Caki2 (cell line): ENCODE data around the gene DHRS2. TPM values are rescaled to one million over a fixed set of nuclear protein-coding genes. Genes with fewer than 3 reads are reported as not detected.

Experiments used
- DNase-seq: peaks from one replicate; pipeline ENCODE4 v3.0.0-alpha.2; 2015; ENCODE audit warnings: low read depth
- in situ Hi-C: cut with HindIII; loops from 2 replicates; pipeline ENCODE4 v1.10.0; 2016; ENCODE audit warnings: low sequenced_read_pairs, low pct_unique_long_range_greater_than_20kb, mixed read lengths
- total RNA-seq: library from RNA; depleted of rRNA; stranded (reverse); fragments of >200 nt; shearing (Covaris generic); gene quantifications from 2 replicates; pipeline ENCODE4 v1.2.3, GENCODE V29; 2014; ENCODE audit warnings: low replicate concordance

The DHRS2 gene
- total RNA-seq, 1 experiment from 2014 or later: 0.30 TPM

DNA sequence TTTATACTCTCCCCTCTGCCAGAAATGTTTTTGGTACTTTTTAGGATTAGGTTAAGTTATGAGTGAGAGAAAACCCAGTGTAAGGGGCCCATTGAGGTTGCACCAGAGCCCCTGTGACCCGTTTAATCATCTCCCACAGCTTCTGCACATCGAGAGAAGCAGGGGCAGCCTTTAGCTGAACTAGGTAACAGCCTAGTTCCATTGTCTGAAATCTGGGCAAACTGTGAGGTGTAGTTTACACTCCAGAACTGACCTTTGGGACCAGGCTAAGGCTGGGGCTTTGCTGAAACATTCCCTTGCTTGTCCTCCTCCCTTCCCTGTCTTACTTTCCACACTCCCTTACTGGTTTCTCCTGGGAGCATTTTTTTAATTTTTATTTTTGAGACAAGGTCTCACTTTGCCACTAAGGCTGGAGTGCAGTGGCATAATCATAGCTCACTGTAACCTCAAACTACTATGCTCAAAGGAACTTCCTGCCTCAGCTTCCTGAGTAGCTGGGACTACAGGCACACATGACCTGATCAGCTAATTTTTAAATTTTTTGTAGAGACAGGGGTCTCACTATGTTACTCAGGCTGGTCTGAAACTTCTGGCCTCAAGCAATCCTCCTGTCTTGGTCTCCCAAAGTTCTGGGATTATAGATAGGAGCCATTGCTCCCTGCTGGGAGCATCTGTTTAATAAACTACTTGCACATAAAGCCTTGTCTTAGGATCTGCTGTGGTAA lies 25.9 kb upstream of the DHRS2 start:
- DNase-seq: no peak
- in situ Hi-C loops: no loop called here

DNA sequence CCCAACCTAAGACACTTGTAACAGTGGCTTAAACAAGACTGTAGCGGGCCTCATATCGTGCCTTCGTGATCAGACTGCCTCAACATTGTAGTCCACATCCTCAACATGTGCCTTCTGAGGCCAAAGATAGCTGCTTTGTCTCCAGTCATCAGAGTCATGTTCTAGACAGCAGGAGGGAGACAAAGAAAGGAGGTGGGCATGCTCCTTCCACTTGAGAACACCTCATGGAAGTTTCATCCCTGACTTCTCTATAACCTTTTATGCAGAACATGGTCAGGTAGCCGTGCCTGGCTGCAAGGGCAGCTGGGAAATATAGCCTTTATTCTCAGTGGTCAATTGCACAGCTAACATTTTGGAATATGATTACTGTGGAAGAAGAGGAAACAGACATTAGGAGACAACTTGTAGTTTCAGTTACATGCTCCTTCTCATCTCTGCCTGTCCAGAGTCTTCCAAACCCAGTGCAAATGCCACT lies 25.3 kb upstream of the DHRS2 start:
- in situ Hi-C loops: no loop called here
- no peak for DNase-seq

DNA sequence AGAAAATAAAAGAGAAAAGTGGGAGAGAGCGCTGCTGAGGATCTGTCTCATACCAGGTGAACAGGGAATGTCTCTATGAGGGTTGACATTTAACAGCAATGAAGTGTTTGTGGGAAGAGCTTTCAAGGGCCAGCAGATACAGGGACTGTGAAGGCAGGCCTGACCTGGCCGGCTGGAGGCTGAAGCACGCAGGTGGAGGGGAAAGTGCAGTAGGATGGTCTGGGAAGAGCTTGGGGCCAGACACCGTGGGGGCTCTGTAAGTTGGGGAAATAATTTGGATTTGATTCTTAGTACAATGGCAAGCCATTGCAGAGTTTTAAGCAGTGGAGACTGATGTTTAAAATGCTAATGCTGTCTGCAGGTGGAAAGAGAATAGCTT lies 23.8 kb upstream of the DHRS2 start:
- in situ Hi-C loops: no loop called here
- DNase-seq: no peak

DNA sequence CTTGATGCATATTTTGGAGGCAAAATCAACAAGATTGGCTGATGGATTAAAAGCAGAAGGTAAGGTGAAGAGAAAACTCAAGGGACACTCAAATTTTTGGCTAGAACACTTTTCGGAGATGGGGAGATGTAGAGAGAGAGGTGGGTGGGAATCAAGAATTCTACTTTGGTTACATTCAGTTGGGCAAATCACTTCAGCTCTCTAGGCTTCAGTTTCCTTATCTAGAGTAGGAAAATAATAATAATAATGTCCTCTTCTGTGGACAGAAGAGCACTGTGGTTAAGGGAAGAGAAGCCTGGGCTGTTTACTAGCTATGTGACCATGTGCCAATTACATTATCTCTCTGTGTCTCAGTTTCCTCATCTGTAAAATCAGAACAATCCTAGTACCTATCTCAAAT lies 23.4 kb upstream of the DHRS2 start:
- in situ Hi-C loops: no loop called here

DNA sequence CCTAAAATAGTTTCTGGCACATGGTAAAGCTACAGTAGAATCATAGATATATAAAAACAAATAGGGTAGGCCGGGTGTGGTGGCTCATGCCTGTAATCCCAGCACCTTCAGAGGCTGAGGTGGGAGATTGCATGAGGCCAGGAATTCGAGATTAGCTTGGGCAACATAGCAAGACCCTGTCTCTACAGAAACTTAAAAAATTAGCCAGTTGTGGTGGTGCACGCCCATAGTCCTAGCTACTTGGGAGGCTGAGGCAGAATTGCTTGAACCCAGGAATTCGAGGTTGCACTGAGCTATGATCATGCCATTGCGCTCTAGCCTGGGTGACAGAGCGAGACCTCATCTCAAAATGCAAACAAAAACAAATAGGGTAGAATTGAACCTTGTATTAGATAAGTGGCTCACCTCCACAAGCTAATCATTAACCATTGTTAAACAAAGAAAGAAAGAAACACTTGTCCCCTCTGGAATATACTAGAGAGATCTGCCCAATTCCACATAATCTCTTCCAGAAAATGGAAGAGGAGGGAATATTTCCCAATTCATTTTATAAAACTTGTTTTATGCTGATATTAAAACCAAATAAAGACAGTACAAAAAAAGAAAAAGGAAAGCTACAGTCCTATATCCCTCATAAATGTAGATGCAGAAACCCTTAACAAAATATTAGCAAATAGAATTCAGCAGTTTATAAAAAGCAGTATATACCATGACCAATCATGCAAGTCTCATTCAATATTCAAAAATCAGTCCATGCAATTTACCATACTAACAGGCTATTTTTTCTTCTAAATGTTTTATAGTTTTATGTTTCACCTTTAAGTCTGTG lies 22.7 kb upstream of the DHRS2 start:
- in situ Hi-C loops: no loop called here
- DNase-seq: no peak

More for the DNA sequence above, 23.4 kb upstream of the DHRS2 start:
- no peak for DNase-seq

DNA sequence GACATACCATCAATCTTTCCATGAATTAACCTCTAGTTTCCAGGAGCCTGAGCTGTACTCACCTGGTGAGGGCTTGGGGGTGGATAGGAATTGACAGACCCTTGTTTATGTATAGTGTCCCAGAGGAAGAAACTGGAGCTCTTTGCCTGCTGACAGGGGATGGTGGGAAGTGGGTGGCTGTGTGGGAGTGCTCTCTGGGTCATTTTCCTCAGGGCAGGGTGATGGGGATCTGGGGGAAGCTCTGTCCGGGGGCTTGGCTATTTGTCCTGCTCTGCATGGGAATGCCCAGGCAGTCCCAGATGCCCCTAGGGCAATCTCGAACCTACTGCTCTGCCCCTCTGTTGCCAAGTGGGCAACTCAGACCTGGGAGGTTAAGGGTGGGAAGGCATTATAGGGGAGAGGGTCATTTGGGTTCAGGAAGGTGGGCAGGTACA lies 21.8 kb upstream of the DHRS2 start:
- no peak for DNase-seq
- in situ Hi-C loops: no loop called here

DNA sequence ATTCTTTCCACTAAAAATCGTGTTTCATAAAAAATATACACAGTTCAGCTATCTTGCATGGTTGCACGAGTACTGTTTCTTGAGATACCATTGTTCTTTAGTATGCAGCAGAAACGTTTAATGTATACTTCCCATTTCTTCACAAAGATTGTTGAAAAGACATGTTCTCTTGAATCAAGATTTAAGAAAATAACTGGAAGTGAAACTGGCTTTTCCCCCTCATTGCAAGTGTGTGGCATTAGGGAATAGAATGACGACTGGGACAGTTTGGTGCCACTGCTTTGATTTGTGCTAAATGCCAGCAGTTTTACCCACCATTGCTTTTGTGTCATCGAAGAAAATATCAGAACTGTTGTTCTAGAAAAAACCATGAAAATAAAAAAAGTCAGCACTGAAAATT lies 20.3 kb upstream of the DHRS2 start:
- no peak for DNase-seq
- in situ Hi-C loops: no loop called here

DNA sequence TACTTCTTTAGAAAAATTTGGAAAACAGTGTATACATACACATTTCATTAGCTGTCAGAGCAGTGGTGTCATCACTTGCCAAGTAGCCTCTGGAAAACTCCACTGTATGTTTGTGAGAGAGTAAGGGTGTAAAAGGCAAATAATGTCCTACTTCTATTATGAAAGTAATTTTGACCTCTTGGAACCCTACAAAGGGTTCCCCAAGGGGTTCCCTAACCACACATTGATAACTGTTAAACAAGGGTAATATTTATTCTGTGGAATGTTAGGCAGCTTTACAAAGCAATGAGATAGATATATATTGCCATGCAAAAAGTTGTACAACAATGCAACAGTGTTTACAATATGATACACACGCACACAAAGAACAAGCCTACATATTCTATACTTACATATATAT lies 18.6 kb upstream of the DHRS2 start:
- in situ Hi-C loops: no loop called here
- DNase-seq: no peak

DNA sequence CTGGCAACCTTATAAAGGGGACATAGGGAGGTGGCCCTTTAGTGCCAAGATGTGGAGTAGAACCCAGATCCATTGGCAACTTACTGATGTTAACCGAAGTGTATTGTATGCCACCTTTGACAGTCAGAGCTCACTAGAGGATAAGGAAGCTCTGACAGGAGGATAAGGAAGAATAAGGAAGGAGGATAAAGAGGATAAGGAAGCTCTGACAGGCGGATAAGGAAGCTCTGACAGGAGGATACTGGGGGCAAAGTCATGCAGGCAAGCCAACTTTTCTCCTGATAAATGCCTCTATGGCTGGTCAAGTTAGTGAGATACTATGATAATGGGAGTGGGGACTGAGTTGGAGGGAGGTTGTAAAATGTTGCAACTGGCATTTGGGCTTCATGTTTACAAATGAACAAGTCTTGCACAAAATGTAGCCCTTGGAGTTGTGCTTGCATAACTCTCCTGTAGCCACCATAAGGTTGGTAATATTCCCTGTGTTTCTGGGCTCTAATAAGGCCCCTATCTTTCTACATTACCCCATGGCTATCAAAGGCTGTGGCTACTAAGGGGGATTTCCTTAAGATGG lies 17.7 kb upstream of the DHRS2 start:
- no peak for DNase-seq
- in situ Hi-C loops: no loop called here

DNA sequence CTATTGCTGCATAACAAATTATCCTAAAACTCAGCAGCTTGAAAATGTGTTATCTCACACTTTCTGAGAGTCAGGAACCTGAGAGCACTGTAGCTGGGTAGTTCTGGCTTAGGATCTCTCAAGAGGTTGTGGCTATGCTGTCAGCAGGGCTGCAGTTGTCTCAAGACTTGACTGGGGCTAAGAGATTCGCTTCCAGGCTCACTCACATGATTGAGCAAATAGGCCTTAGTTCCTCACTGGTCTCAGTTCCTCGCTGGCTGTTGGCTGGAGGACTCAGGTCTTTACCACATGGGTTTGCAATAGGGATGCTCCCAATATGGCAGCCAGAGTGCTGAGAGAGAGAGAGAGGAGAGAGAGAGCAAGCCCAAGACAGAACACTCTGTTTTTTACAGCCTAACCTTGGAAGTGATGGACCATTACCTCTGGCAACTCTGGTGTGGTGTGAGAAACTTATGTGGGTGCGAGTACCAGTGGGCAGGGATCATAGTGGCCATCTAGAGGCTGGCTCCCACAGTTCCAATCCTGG lies 15.9 kb upstream of the DHRS2 start:
- in situ Hi-C loops: no loop called here
- DNase-seq: no peak

DNA sequence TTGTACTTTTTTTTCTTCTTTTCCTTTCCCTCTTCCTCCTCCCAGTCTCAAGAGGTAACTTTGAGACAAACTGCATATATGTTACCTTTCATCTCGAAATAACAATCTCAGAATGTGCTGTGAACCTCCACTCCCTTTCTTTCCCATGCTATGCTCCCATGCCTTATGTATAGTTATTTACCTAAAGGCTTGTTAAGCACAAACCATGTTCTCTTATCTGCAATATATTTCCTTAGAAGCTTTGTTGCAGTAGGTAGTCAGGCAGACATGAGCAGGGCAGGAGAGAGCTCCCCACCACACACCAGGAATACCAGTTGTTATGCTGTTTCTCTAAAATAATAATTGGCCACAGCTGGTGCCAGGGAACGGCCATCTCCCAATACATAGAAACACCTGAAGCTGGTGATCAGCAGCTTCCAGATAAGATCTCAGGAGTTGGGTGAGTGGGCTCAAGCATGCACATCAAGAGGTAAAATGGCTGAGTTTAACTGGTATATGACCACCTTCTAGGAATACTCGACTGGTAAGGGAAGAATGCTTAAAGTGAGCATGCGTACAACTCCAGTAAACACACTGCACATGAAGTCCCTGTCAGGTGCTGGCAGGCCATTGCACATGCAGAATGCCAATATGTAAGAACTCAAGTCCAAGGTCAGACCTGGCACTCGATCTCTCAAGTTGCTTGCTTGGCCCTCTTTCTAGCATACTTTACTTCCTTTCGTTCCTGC lies 14.8 kb upstream of the DHRS2 start:
- in situ Hi-C loops: no loop called here
- DNase-seq: no peak

DNA sequence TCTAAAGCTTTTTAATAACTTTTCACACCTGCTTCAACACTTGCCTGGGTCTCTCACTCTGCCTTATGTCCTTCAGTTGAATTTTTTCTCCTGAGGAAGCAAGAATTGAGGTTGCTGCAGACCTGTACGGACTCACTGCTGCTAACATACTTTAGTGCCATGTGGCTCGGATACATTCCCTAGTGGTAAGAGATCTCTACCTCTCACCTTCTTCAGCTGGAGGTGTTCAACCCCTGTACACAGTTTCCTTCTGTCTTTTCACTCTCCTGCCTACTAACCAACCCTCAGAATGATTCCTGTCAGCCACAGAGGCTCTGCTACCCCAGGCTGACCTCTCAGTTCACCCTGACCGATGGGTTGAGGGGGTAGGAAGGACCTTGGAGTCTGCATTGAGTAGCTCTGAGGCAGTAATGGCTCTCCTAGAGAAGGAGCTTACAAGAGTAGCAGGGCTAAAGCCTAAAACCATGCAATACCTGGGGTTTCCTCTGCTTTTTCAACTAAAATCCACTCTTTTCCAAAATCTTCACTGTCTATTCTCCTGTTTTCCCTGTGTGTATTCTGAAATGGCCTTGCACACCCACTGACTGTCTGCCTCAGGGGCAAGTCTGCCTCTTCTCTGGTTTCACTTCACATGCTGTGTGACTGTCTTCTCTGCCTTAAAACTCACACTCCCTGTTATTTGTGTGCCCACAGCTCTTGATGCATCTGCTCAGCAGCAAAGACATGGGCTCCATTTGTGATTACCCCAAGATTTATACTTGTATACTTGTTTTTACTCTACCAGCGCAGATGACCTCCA lies 14.0 kb upstream of the DHRS2 start:
- in situ Hi-C loops: no loop called here
- no peak for DNase-seq

DNA sequence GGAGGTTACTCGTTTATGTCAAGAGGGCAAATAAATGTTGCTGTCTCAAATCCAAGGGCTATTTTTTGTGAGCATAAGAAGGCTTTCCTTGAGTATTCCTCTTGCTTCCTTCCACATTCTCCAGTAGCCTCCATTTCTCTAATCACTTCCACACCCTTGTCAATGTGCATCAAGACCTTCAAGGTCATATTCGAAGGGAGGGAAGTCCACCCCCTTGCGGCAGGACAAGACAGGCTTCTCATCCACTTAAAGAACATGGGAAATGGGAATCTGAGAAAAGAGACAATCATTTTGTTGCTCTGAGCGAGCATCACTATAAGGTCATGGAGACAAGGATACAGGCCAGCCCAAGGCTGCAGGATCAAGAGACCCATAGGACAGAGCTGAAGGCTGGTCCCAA lies 13.2 kb upstream of the DHRS2 start:
- in situ Hi-C loops: no loop called here
- DNase-seq: no peak

DNA sequence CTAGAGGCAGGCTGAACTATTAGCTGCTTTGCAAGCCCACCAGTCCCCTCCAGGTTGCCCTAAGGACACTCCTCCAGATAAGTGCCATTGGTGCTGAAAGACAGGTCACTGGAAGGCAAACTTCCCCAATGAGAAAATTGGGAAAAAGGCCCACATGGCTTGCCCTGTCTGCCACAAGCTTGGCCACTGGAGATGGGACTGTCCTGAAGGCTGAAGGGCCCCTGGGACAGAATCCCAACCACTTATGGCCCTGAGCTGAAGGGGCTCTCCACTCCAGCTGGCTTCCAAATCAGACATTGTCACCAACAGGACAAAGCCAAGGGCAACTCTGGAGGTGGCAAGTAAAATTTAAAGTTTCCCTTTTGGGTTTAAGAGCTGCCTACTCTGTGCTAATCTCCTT lies 12.2 kb upstream of the DHRS2 start:
- in situ Hi-C loops: no loop called here
- no peak for DNase-seq

DNA sequence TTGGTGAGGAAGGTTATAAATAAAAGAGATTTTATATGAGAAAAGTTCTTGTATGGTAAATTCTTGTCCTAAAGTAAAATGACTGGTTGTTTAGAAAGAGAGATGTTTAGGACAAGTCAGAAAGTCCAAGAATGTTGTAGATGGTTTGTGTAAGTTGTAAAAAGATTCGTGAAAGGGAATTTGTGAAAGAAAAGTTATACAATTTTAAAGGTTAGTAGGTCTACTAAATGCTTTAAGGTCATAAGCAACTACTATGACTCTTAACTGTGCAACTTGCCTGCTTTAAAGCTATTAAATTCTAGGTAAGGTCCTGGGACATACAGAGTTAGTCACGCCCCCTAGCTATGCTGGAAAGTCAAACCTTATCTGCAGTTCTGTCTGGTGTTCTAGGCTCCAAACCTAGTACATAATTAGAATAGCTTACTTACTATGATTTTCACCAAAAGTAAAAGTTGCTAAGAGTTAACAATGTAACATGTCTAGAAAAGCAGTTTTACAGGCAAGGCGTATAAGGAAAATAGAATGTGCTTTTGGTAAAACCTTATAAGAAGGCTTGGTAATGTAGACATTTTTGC lies 11.2 kb upstream of the DHRS2 start:
- in situ Hi-C loops: no loop called here
- DNase-seq: no peak

DNA sequence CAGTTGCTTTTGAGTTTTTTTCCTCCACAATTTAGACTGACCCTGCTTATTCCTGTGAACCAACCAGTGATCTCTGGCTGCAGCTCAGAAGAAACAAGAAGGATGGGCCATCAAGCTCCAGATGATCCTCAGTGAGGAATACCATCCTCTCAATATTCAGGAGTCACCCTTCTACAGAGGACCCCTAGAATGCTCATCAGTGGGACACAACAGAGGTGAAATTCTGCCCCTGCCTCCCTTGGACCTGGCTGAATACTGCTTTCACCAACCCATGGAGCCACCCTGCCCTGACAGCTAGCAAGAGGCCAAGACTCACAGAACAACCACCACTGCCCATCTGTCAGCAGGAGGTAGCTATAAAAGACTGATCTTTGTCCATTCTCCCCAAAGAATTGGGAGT lies 9.2 kb upstream of the DHRS2 start:
- DNase-seq: no peak
- in situ Hi-C loops: no loop called here

DNA sequence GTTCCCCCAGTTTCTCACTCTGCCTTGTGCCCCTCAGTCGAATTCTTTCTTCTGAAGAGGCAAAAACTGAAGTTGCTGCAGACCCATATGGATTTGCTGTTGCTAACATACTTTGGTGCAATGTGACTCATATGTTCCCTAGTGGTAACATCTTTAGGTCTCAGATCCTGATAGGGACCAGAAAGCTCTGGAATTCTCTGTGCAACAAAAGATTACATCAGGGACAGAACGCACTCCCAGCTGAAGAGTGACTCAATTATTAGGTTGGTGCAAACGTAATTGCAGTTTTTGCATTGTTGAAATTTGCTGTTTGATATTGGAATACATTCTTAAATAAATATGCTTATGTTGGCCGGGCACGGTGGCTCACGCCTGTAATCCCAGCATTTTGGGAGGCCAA lies 8.2 kb upstream of the DHRS2 start:
- in situ Hi-C loops: no loop called here
- no peak for DNase-seq
